Measurements from ENCODE around the gene TEX50. TPM values are rescaled to one million over a fixed set of nuclear protein-coding genes. Genes with fewer than 3 reads are reported as not detected.
"Not testable (repeated sequence)": the region's sequence is repeated elsewhere in the genome, so short reads cannot be mapped to it uniquely, and the experiment has no call there.

The TEX50 gene
- total RNA-seq, 4 donors from 2014 or later, result not detected

- H3K27ac ChIP-seq, result peak within 1 kb of the TSS; percentile 8 to 27
- intact Hi-C loops (cut with DNase I; ENCODE audit: low total_unique reads), result loop anchor here (10.0 kb wide), 1 partner anchor 622 kb away; no protein-coding TSS in a partner anchor
- H3K27me3 ChIP-seq, result no peaks in the 10 kb centered on the region
- no peaks in the 10 kb centered on the region for H3K9me3 ChIP-seq
- H3K36me3 ChIP-seq, result no peaks in the 10 kb centered on the region
- no peak for DNase-seq
- TF ChIP-seq POLR2A (IDR thresholded peaks at IDR 0.05), result no peak
- TF ChIP-seq CTCF (IDR thresholded peaks at IDR 0.05), result no peak
- H3K4me3 ChIP-seq, result peak within 1 kb of the TSS; percentile 20 to 32
- H3K4me1 ChIP-seq, result no peaks in the 10 kb centered on the region
Measured at GRCh38 chr1:173603056-173603591, 32.0 kb upstream of the TEX50 start, which contains the start of gene SLC9C2. Gene SLC9C2 (minus strand): TSS chr1:173603072. CDS start chr1:173601776, 1,296 bp downstream.

GRCh38 chr1:173608503-173609216 lies 26.5 kb upstream of the TEX50 start:
- Histone ChIP-seq H3K27me3 (no peaks in the 10 kb centered on the region), H3K9me3 (no peaks in the 10 kb centered on the region), H3K36me3 (no peaks in the 10 kb centered on the region), H3K4me1 (no peaks in the 10 kb centered on the region), H3K4me3 (no peak overlapping the region), H3K27ac (no peak overlapping the region)
- no peak for DNase-seq
- TF ChIP-seq CTCF (IDR thresholded peaks at IDR 0.05) (no peak), POLR2A (IDR thresholded peaks at IDR 0.05) (no peak)
- intact Hi-C loops (cut with DNase I; ENCODE audit: low total_unique reads), result loop anchor here (10.0 kb wide), 1 partner anchor 616 kb away; no protein-coding TSS in a partner anchor

- intact Hi-C loops (cut with DNase I; ENCODE audit: low total_unique reads); DNase-seq; H3K27me3 ChIP-seq: not testable (repeated sequence)
Measured at GRCh38 chr1:173613086-173613485, 22.1 kb upstream of the TEX50 start.

GRCh38 chr1:173616859-173617258 lies 18.3 kb upstream of the TEX50 start:
- Histone ChIP-seq H3K4me3 (no peak overlapping the region), H3K27me3 (no peaks in the 10 kb centered on the region), H3K9me3 (peaks cover 0 to 8% of the 10 kb centered on the region in 2 donors), H3K27ac (no peak overlapping the region), H3K4me1 (no peaks in the 10 kb centered on the region), H3K36me3 (no peaks in the 10 kb centered on the region)
- intact Hi-C loops (cut with DNase I; ENCODE audit: low total_unique reads), result no loop called here
- DNase-seq, result no peak
- TF ChIP-seq POLR2A (IDR thresholded peaks at IDR 0.05) (no peak), CTCF (IDR thresholded peaks at IDR 0.05) (no peak)

More at GRCh38 chr1:173613086-173613485, 22.1 kb upstream of the TEX50 start:
- not testable (repeated sequence) for H3K4me3 ChIP-seq, H3K27ac ChIP-seq, H3K36me3 ChIP-seq, H3K9me3 ChIP-seq, H3K4me1 ChIP-seq

- no peaks in the 10 kb centered on the region for H3K9me3 ChIP-seq
- no peak overlapping the region for H3K27ac ChIP-seq
- no peaks in the 10 kb centered on the region for H3K27me3 ChIP-seq
- no peak overlapping the region for H3K4me3 ChIP-seq
- intact Hi-C loops (cut with DNase I; ENCODE audit: low total_unique reads), result no loop called here
- H3K36me3 ChIP-seq, result no peaks in the 10 kb centered on the region
- no peak for TF ChIP-seq POLR2A (IDR thresholded peaks at IDR 0.05)
- TF ChIP-seq CTCF (IDR thresholded peaks at IDR 0.05), result no peak
- DNase-seq, result no peak
- no peaks in the 10 kb centered on the region for H3K4me1 ChIP-seq
Measured at GRCh38 chr1:173627269-173627668, 7.9 kb upstream of the TEX50 start.

Measured in uterus (tissue), 4 donors.